Prostate gland (tissue), 2 donors: ENCODE data around the gene PRF1. TPM values are rescaled to one million over a fixed set of nuclear protein-coding genes. Genes with fewer than 3 reads are reported as not detected.

Source experiments
- DNase-seq: peaks from one replicate; pipeline ENCODE4 v3.0.0-alpha.2; 2019; ENCODE audit warnings: low spot score
- H3K27ac ChIP-seq, 2 donors: fragments of 200-600 bp; sonication (generic); 2 replicates each; pipeline ENCODE4 v1.5.1; 2017 to 2019
- H3K27me3 ChIP-seq: fragments of 200-600 bp; sonication (generic); replicated peaks from 2 replicates; pipeline ENCODE4 v1.5.1; 2019; ENCODE audit not compliant: insufficient read depth
- H3K36me3 ChIP-seq, 2 donors: fragments of 200-600 bp; sonication (generic); 1 replicate in 1 of 2; 2 replicates in 1 of 2; pipeline versions ENCODE4 v1.5.1 to v1.8.1; 2017 to 2019
- H3K4me1 ChIP-seq: fragments of 200-600 bp; sonication (generic); replicated peaks from 2 replicates; pipeline ENCODE4 v1.5.1; 2019
- H3K4me3 ChIP-seq, 2 donors: fragments of 200-600 bp; sonication (generic); 2 replicates each; pipeline ENCODE4 v1.5.1; 2017 to 2019
- H3K9me3 ChIP-seq: fragments of 200-600 bp; sonication (generic); 2 replicates; pipeline ENCODE4 v1.5.1; 2017
- CTCF ChIP-seq, 4 experiments: fragments of 200-600 bp in 2 of 4; fragments of 450-650 bp in 2 of 4; sonication (generic) in 2 of 4; IDR thresholded peaks; 1 replicate in 3 of 4; 2 replicates in 1 of 4; pipeline ENCODE4 v1.5.1; 2016 to 2019; ENCODE audit warnings: antibody characterized with exemption in 4 of 4, mild to moderate bottlenecking in 2 of 4, moderate library complexity in 2 of 4
- POLR2A ChIP-seq: fragments of 450-650 bp; IDR thresholded peaks from one replicate; pipeline ENCODE4 v1.6.1; 2016; ENCODE audit warnings: antibody characterized with exemption, mild to moderate bottlenecking
- POLR2AphosphoS5 ChIP-seq: sonication (generic); formaldehyde crosslinking; IDR thresholded peaks from one replicate; pipeline ENCODE4 v1.6.1; 2017; ENCODE audit warnings: antibody characterized with exemption
- WGBS: methylation state at CpG from one replicate; pipeline ENCODE4 v1.1.5; 2018; 5-methylcytosine and 5-hydroxymethylcytosine counted together
- intact Hi-C: fragments of 100-400 bp; cut with DNase I; formaldehyde crosslinking; loops from one replicate; pipeline ENCODE4 v1.14.2; 2022
- total RNA-seq, 2 donors: library from RNA; depleted of rRNA; stranded (reverse); fragments of >200 nt; gene quantifications; one replicate each; pipeline ENCODE4 v1.1.0, GENCODE V29; 2016

PRF1 gene
- total RNA-seq, 2 donors from 2014 or later: 0.32 to 2.3 TPM

GRCh38 chr10:70620020-70620289, 17.4 kb upstream of the PRF1 start:
- no peak for TF ChIP-seq POLR2AphosphoS5
- no peak for TF ChIP-seq POLR2A
- TF ChIP-seq CTCF (IDR thresholded peaks at IDR 0.05): no peak

GRCh38 chr10:70619271-70620019, 16.9 kb upstream of the PRF1 start:
- H3K27me3 ChIP-seq: no peaks in the 10 kb centered on the region
- H3K4me1 ChIP-seq: no peaks in the 10 kb centered on the region
- TF ChIP-seq POLR2AphosphoS5 (no peak), CTCF (IDR thresholded peaks at IDR 0.05) (no peak), POLR2A (no peak)
- H3K9me3 ChIP-seq: no peaks in the 10 kb centered on the region
- DNase-seq: no peak
- intact Hi-C loops: no loop called here
- no peak overlapping the region for H3K4me3 ChIP-seq
- WGBS: 72% methylated on average over 4 of the region's 4 CpGs
- H3K36me3 ChIP-seq: no peaks in the 10 kb centered on the region
- H3K27ac ChIP-seq: no peak overlapping the region

More at GRCh38 chr10:70620020-70620289, 17.4 kb upstream of the PRF1 start:
- H3K4me3 ChIP-seq: no peak overlapping the region
- intact Hi-C loops: no loop called here
- no peaks in the 10 kb centered on the region for H3K27me3 ChIP-seq
- no peaks in the 10 kb centered on the region for H3K36me3 ChIP-seq
- no peak for DNase-seq
- no peaks in the 10 kb centered on the region for H3K4me1 ChIP-seq
- H3K27ac ChIP-seq: no peak overlapping the region
- no peaks in the 10 kb centered on the region for H3K9me3 ChIP-seq

GRCh38 chr10:70618663-70619062, 16.1 kb upstream of the PRF1 start:
- WGBS: 80% methylated on average over 5 of the region's 5 CpGs
- H3K36me3 ChIP-seq: no peaks in the 10 kb centered on the region
- H3K27ac ChIP-seq: no peak overlapping the region
- DNase-seq: no peak
- intact Hi-C loops: no loop called here
- H3K9me3 ChIP-seq: no peaks in the 10 kb centered on the region
- no peaks in the 10 kb centered on the region for H3K27me3 ChIP-seq
- TF ChIP-seq POLR2A (no peak), POLR2AphosphoS5 (no peak), CTCF (IDR thresholded peaks at IDR 0.05) (no peak)
- no peaks in the 10 kb centered on the region for H3K4me1 ChIP-seq
- H3K4me3 ChIP-seq: no peak overlapping the region

GRCh38 chr10:70617798-70618568, 15.4 kb upstream of the PRF1 start:
- Histone ChIP-seq H3K4me3 (no peak overlapping the region), H3K4me1 (no peaks in the 10 kb centered on the region), H3K27ac (no peak overlapping the region), H3K9me3 (no peaks in the 10 kb centered on the region), H3K27me3 (no peaks in the 10 kb centered on the region), H3K36me3 (no peaks in the 10 kb centered on the region)
- 64% methylated on average over 7 of the region's 7 CpGs for WGBS
- intact Hi-C loops: no loop called here
- no peak for DNase-seq
- TF ChIP-seq CTCF (IDR thresholded peaks at IDR 0.05): no peak
- TF ChIP-seq POLR2A: no peak
- TF ChIP-seq POLR2AphosphoS5: no peak

GRCh38 chr10:70616761-70617160, 14.2 kb upstream of the PRF1 start:
- H3K4me3 ChIP-seq: no peak overlapping the region
- intact Hi-C loops: no loop called here
- no peaks in the 10 kb centered on the region for H3K4me1 ChIP-seq
- WGBS: 95% methylated on average over 4 of the region's 4 CpGs
- DNase-seq: no peak
- H3K27me3 ChIP-seq: no peaks in the 10 kb centered on the region
- H3K36me3 ChIP-seq: no peaks in the 10 kb centered on the region
- TF ChIP-seq CTCF (IDR thresholded peaks at IDR 0.05) (no peak), POLR2A (no peak), POLR2AphosphoS5 (no peak)
- no peaks in the 10 kb centered on the region for H3K9me3 ChIP-seq
- no peak overlapping the region for H3K27ac ChIP-seq
